Activated T-helper 1 cell treated with anti-CD3 and anti-CD28 coated beads, Interleukin-2, amount 50 U/mL, for 16 hours (primary cell): ENCODE results near the gene ARHGAP18.
A peak's percentile ranks its signal among the peaks of the same experiment; 100 is the strongest.

ENCODE experiments used
- DNase-seq, 2 donors: peaks; one replicate each; pipeline ENCODE4 v3.0.0-alpha.2; 2020; ENCODE audit warnings: low read depth in 1 of 2, low spot score in 1 of 2

Gene ARHGAP18

GRCh38 chr6:129692467-129692866 lies 17.5 kb downstream of the ARHGAP18 start:
- DNase-seq: no peak

- no peak for DNase-seq
Observed at GRCh38 chr6:129691709-129692108, 18.3 kb downstream of the ARHGAP18 start.

GRCh38 chr6:129691043-129691640 lies 18.8 kb downstream of the ARHGAP18 start:
- no peak for DNase-seq

- no peak for DNase-seq
Observed at GRCh38 chr6:129686941-129687627, 22.9 kb downstream of the ARHGAP18 start.

- DNase-seq: no peak
Observed at GRCh38 chr6:129685662-129686031, 24.3 kb downstream of the ARHGAP18 start.

GRCh38 chr6:129684903-129685661 lies 24.9 kb downstream of the ARHGAP18 start:
- DNase-seq: no peak

GRCh38 chr6:129684323-129684884 lies 25.6 kb downstream of the ARHGAP18 start:
- DNase-seq: no peak

- DNase-seq: peak; percentile 22 to 40
Observed at GRCh38 chr6:129683601-129684322, 26.2 kb downstream of the ARHGAP18 start.

- no peak for DNase-seq
Observed at GRCh38 chr6:129681913-129682205, 28.1 kb downstream of the ARHGAP18 start.

- no peak for DNase-seq
Observed at GRCh38 chr6:129680633-129681032, 29.3 kb downstream of the ARHGAP18 start.

GRCh38 chr6:129679758-129680157 lies 30.2 kb downstream of the ARHGAP18 start:
- DNase-seq: no peak

- DNase-seq: no peak
Observed at GRCh38 chr6:129679275-129679674, 30.7 kb downstream of the ARHGAP18 start.

GRCh38 chr6:129678463-129678862 lies 31.5 kb downstream of the ARHGAP18 start:
- no peak for DNase-seq

GRCh38 chr6:129677620-129678325 lies 32.2 kb downstream of the ARHGAP18 start:
- DNase-seq: no peak

GRCh38 chr6:129675669-129676472 lies 34.1 kb downstream of the ARHGAP18 start:
- no peak for DNase-seq

GRCh38 chr6:129673748-129674147 lies 36.2 kb downstream of the ARHGAP18 start:
- no peak for DNase-seq

GRCh38 chr6:129672881-129673631 lies 36.9 kb downstream of the ARHGAP18 start:
- no peak for DNase-seq

- DNase-seq: no peak
Observed at GRCh38 chr6:129672341-129672682, 37.7 kb downstream of the ARHGAP18 start.
